ENCODE measurements around the gene ARID1B.

- TF ChIP-seq CTCF (IDR thresholded peaks at IDR 0.05; ENCODE audit: insufficient read depth, low read depth, low read length) (no peak), EZH2 (IDR thresholded peaks at IDR 0.05; ENCODE audit: insufficient read depth, low read length) (no peak)
Observed at GRCh38 chr6:156934069-156934460, 156.9 kb downstream of the ARID1B start.

Data from astrocyte (in vitro differentiated cells and primary cell).